ENCODE measurements around the gene SPATC1L.
"Not testable (repeated sequence)": the region's sequence is repeated elsewhere in the genome, so short reads cannot be mapped to it uniquely, and the experiment has no call there.

The SPATC1L gene

DNA sequence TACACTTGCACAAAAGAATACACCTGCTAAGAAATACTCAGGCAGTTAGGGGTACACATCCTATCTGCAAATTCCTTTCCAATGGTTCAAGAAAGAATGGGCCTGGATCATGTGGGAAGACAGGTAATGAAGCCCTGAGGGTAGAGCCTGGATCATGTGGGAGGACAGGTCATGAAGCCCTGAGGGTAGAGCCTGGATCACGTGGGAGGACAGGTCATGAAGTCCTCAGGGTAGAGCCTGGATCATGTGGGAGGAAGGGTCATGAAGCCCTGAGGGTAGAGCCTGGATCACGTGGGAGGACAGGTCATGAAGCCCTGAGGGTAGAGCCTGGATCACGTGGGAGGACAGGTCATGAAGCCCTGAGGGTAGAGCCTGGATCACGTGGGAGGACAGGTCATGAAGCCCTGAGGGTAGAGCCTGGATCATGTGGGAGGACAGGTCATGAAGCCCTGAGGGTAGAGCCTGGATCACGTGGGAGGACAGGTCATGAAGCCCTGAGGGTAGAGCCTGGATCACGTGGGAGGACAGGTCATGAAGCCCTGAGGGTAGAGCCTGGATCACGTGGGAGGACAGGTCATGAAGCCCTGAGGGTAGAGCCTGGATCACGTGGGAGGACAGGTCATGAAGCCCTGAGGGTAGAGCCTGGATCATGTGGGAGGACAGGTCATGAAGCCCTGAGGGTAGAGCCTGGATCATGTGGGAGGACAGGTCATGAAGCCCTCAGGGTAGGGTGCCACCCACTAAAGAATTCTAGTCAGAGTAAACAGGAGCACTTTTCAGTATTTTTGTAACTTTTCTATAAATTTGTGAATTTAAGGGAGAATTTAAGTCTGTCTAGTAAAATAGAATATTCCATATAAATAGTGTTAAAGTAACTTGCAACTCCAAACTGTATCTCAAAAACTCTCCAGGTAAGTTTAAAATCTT, 16.9 kb upstream of the SPATC1L start:
- DNase-seq (ENCODE audit: low read depth), result not testable (repeated sequence)

DNA sequence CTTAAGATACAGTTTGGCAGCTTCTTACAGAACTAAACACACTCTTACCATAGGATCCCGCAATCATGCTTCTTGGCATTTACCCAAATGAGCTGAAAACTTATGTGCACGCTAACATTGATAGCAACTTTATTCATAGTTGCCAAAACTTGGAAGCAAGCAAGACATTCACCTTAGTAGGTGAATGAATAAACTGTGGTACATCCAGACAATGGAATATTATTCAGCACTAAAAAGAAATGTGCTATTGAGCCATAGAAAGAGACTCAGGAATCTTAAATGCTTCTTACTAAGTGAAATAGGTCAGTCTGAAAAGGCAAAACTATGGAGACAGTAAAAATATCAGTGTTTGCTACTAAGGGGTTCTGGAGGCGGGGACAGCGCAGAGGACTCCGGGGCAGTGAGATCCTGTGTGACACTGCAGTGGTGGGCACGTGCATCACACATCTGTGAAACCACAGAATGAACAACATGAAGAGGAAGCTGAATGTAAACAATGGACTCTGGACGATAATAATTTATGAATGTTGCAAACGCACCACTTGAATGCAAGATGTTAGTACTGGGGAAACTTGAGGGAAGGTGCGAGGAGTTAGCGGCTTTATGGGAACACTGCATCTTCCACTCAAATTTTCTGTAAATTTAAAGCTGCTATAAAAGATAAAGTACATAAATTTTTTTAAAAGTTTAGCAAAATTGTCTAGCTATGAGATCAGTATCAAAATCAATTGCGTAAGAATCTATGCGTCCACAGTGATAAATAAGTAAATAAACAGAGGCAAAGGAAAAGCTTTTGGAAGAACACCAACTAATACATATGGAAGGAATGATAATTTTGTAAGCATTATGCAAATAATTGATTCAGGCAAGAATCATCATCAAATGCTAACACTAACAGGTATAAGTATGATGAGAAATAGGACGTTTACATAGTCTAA, 15.4 kb upstream of the SPATC1L start:
- no peak for DNase-seq (ENCODE audit: low read depth)

DNA sequence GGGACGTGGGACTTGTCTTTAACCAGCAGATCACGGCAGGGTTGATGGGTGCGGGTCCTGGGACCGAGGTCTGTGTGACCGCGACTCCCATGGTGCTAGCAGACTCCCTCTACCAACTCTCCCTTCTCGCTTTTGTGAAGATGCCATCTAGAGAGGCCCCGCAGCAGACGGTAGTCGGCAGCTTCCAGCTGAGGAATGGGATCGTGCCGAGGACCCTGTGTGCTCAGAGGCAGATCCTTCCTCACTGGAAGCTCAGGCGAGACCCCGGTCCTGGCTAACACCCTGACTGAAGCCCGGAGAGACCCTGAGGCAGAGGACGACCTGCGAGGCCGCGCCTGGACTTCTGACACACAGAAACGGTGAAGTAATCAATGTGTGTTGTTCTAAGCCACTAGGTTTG, 12.5 kb upstream of the SPATC1L start:
- no peak for DNase-seq (ENCODE audit: low read depth)

DNA sequence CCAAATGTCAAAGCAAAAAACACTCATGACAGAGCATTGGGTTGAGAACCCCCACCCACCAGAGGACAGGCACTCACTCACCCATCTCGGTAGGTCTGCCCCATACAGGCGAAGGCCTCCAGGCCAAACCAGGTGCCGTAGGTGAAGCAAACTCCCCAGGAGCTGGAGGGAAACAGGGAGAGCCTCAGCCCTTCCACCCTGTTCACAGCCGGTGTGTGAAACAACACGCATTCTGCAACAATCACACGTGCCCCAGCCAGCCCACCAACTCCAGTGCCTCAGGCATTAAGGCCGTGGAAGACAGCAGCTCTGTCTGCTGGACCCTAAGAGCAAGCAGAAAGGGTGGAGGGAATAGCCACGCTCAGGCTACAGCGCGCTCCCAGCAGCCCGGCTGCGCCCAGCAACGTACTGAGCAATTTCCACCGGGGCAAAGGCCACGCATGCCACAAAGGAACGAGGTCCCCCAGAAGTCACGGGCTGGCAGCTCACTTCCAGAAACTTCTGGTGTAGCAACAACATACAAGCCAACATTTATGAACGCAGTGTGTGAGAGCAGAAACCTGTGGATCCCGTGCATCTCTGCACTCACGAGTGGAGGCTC, 11.4 kb upstream of the SPATC1L start:
- no peak for DNase-seq (ENCODE audit: low read depth)

DNA sequence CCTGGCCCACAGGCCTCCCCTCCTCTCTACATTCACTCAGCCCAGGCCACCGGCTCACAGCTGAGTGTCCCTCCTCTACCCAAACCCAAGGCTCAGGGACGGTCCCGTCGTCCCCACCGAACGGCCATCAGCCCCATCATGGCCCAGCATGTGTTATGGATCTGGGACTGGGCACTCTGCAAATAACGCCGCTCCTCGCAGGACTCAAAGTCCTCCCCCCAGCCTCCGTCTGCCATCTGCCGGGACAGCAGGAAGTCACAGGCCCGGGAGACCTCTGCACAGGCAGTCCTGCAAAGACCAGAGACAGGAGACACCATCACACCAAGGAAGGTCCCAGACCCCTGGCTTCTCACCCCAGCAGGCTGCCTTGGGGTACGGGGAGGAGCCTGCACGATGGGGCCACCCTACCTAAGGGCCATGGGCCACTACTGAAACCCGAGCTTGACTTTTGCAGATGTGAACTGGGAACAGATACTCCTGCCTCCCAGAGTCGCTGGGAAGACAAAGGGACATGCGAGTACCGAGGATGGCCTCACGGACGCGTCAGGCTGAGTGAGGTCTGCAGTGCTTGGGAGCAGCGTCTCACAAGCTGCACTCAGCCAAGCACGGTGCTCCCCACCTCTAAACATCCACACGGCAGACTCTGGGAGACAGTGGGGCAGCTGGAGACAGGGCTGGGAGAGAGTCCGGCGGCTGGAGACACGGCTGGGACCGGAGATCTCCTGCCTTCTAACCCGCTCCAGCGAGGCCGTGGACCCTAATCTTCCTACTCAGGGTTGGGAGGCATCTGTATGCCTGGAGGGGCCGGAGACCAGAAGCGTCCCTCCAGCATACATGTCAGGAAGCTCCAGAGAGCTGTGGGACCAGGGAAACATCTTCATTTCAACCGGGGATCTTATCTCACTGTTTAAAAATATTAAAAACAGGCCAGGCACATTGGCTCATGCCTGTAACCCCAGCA, 10.4 kb upstream of the SPATC1L start:
- no peak for DNase-seq (ENCODE audit: low read depth)

DNA sequence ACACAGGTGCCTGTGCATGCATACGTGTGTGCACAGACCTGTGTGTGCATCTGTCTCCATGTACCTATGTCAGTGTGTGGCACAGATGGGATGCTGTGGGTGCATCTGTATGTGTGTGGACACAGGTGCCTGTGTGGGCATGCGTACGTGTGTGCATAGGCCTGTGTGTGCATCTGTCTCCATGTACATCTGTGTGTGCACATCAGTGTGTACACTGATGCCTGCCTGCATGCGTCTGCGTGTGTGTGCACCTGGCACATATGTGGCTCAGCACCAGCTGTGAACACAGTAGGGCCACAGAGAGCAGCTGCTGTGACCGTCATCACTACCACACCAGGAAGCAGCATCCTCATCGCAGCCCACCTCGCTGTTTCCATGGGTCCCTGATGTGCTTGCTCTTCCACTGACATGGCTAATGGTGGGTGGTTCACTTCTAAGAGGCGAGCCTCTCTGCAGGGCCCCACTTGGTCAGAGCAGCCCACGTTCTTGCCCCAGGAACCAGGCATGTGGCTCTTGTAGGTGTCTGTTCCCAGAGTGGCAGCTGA, 9.6 kb upstream of the SPATC1L start:
- DNase-seq (ENCODE audit: low read depth), result no peak

DNA sequence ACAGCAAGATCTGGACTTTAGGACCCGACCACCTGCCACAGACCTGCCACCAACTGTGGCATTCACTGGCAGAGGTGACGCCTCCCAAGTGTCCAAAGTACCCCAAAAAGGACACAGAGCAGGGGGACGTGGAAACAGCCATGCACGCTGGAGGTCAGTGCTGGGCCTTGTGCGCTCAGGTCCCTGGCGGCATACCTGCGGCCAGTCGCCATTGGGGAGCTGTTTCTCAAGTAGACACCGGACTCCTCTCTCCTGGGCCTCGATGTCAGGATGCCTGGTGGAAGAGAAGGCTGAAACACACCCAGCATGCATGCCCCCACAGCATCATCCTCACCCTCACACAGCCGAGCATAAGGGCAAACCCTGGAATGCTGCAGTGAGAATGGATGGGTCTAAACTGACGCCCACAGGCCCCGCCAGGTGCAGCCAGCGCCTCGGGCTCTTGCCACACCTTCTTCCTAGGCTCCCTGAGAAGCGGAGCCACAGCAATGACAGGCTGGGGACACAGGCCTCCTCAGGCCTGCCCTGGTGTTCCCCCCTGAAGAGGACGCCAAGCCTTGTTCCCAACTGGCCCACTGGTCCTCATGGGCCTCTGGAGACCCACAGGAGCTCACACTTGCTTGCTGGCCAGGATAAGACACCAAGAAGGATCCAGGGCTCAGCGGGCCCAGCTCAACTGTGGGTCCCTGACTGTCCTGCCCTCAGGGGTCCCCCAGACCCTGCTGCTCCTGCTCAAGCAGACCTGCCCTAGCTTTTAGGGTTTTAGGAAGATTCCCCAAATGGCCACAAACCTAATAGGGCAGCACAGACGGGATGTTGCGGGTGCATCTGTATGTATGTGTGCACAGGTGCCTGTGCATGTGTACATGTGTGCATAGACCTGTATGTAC, 7.7 kb upstream of the SPATC1L start:
- no peak for DNase-seq (ENCODE audit: low read depth)

DNA sequence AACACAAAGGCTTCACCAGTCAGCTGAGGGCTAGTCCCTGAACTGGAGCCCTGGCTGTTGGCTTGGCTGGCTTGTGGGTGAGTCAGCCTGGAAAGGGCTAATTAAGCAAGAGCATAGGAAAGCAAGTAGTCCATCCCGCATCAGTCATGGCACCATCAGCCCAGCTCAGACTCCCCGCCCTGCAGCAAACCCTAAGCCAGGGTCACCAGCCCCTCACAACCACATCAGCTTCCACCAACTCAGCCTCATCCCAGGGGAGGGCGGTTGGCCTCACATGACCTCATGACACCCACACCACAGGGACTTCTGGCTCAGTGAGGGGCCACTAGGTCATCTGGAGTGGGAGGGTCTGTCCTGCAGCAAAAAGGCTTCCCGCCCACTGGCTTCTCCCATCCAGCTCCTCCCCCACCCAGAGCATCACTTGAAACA, 7.0 kb upstream of the SPATC1L start:
- DNase-seq (ENCODE audit: low read depth), result peak; percentile 87

DNA sequence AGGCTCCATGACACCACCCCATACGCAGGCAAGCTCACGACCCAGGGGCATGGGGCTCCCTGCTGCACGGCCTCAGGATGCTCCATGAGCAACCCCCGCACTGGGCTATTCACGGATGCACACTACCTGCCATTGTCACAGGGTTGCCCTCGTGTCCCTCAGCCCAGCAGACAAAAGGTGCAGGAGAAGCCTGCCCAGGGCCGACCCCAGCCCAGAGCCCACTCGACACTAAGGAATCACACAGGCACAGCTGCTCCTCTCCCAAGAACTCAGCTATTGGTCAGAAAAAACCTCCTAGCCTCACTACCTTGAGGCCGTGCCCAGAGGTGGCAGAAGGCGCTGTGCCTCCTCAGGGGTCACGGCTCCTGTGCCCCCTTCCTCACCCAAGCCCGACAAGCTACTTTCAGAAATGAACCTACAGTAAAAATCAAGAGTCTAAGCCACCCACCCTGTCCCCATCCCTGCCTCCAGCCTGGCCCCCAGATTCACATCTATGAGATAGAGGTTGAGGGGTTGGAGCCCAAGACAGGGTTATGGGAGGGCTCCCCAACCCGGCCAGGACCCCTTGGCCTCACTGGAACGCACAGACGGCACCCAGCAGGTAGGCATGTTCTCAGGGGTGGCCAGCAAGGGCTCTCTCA, 6.4 kb upstream of the SPATC1L start:
- DNase-seq (ENCODE audit: low read depth), result no peak

DNA sequence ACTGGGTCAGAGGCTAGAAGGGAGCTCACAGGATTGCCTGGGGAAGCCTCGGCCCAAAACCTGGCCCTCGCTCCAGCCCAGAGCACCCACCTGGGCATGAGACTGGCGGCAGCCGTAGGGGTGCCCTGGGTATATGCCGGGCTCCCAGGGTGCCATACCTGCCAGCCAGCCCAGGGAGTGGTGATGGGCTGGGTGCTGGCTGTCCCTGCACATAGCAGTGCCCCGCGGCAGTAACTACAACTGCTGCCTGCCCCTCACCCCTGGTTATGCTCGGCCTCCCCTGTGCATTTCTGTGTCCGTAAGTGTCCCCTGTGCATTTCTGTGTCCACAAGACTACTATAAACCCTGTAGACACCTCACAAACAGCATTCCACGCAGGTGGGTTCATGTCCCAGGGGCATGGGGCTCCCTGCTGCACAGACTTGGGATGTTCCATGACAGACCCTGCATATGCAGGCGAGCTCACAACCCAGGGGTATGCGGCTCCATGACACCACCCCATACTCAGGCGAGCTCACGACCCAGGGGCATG, 5.8 kb upstream of the SPATC1L start:
- no peak for DNase-seq (ENCODE audit: low read depth)

DNA sequence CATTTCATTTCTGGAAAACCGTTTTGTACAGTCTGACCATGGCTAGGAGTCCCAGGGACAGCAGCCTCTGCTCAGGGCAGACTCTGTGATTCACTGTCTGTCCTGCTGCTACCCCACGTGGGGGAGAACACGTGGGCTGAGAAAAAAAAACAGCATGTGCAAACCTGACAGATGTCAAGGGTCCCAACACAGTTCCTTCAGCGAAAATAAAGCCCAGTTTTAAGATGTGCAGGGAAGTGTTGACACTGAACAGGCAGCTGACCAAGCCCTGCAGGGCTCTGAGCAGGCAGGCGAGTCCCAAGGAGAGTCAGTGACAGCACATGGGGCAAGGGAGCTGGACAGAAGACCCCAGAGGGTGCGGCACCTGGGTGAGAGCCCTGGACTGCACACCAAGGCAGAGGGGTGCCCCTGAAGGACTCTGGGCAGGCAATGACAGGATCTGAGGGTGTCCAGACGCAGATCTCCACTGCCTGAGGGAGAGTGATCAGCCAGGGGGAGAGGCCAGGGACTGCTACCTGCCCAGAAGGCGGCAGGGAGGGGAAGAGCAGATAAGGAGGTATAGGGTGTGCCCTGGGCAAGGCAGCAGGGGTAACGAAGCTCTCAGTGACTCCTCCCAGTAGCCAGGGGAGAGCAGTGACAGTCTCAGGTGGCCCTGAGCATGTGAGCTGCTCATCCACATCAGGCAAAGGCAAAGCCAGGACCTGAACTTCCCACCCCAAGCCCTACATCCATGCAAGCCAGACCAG, 5.1 kb upstream of the SPATC1L start:
- DNase-seq (ENCODE audit: low read depth), result peak; percentile 71

DNA sequence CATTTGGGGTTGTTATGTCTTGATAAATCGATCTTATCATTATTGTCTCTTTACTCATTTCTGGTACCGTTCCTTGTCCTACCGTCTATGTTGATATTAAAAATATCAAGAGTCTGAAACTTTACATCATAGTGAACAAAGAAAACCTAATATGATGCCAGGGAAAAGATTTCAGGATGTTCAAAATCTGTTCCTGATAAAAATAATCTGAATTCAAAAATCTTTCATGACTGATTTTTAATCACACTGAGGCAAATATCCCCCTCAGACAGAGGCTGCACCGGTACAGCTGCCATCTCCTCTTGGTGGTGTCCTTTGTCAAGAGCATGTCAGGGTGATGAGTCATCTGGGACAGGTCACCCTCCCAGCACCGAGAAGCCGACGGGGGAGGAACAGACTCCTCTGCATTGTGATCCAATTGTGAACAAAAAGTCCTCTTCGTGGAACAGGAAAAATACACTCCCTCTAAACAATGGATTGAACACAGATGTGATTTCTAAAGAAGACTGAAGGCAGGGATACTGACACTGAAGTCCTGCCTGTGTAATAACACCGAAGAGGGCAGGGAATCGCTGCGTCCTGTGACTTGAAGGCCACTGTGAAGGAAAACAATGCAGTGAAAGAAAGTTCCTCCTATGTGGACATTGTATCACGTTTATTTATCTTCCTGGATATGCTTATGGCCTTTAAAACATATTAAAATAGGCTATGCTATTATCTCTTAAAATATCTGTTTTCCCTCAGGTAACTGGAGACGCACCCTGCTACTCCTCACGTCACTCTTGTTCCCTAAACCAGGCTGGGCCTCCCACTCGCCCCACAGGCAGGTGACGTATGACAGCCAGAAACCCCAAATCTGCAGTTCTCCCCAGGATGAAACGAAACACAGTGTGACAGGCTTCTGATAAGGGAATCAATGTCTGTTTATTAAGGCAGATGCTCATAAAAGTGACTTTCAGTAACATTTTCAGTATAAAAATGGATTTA, 4.3 kb upstream of the SPATC1L start:
- DNase-seq (ENCODE audit: low read depth), result peak; percentile 84

DNA sequence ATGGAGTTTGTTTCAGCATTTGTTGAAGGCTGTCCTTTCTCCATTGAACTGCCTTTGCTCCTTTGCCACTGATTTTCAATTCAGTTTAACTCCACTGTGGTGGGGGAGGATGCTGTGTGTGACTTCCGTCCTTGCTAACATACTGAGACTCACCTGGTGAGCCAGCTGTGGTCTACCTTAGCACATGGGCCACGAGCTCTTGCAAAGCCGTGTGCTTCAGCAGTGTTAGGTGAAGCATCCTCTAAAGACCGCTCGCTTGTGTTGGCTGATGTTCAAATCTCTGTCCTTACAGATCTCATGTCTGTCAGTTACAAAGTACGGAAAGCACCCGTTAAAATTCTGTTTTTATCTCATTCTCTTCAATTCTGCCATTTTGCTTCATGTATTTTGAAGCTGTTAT, 3.6 kb upstream of the SPATC1L start:
- no peak for DNase-seq (ENCODE audit: low read depth)

DNA sequence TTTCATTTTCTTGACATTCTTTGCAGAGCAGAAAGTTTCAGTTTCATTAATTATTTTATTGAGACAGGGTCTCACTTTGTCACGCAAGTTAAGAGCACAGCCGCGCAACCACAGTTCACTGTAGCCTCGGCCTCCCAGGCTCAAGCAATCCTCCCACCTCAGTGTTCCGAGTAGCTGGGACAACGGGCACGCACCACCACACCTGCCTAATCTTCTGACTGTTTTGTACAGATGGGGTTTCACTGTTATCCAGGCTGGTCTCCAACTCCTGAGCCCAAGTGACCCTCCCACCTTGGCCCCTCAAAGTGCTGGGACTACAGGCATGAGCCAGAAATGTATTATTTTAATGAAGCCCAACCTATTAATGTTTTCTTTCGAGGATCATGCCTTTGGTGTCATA, 3.0 kb upstream of the SPATC1L start:
- DNase-seq (ENCODE audit: low read depth), result no peak

DNA sequence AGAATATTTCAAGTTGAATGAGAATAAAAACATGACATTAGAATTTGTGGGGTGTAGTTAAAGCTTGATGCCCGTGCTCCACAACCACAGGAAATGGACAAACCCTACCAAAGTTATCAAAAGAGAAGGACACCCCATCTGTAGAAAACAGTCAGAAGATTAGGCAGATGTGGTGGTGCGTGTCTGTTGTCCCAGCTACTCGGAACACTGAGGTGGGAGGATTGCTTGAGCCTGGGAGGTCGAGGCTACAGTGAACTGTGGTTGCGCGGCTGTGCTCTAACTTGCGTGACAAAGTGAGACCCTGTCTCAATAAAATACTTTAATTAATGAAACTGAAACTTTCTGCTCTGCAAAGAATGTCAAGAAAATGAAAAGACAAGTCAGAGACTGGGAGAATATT, 1.5 kb upstream of the SPATC1L start:
- no peak for DNase-seq (ENCODE audit: low read depth)

DNA sequence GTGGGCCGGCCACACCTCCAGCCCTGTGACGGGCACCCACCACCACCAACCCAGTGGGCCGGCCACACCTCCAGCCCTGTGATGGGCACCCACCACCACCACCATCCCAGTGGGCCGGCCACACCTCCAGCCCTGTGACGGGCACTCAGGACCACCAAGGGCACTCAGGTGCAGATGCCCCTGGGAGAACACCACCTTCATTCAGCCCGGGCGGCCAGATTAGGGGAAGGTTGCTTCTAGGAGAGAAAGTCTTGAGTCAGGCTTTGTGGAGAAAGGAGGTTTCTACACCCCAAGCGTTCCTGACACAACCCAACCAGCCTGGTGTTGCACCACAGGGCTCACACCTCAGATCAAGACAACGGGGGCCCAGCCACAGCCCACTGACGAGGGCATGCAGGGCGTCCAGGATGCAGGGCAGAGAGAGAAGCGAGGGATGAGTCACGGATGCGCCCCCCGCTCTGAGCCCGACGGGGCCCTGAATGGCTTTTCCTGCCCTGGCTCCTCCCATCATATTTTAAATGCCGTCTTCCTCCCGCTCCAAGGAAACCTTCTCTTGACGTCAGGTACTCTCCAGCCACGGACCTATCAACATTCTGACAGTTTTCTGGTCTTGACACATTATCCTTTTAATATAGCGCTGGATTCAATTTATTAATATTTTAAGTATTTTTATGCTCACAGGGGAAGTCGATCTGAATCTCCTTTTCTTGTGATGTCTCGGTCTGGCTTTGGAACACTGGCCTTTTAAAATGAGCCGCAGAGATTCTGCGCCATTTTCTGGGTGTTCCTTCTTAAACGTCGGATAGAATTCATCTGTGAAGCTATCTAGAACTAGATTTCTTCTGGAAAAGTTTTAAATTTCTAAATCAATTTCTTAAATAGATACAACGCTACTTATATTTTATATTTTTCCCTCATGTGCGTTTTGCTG, 631 bp upstream of the SPATC1L start:
- peak; percentile 74 for DNase-seq (ENCODE audit: low read depth)

Data from EH (cell line).